Progenitor cell of endocrine pancreas (in vitro differentiated cells): ENCODE measurements around the gene ALG8. TPM values are rescaled to one million over a fixed set of nuclear protein-coding genes. Genes with fewer than 3 reads are reported as not detected.
"Not testable (repeated sequence)": the region's sequence is repeated elsewhere in the genome, so short reads cannot be mapped to it uniquely, and the experiment has no call there.

ENCODE experiments used
- DNase-seq: peaks from one replicate; pipeline ENCODE4 v3.0.0; 2021; ENCODE audit warnings: low spot score; ENCODE audit not compliant: unreplicated experiment
- H3K27ac Mint-ChIP-seq: 2 replicates; pipeline ENCODE4 v1.8.0; 2021; ENCODE audit warnings: mild to moderate bottlenecking, moderate library complexity, mixed read lengths
- H3K27me3 Mint-ChIP-seq: 2 replicates; pipeline ENCODE4 v1.8.0; 2021; ENCODE audit warnings: mixed read lengths
- H3K36me3 Mint-ChIP-seq: 2 replicates; pipeline ENCODE4 v1.8.0; 2022; ENCODE audit warnings: mixed read lengths; ENCODE audit not compliant: insufficient read depth
- H3K4me1 Mint-ChIP-seq: 2 replicates; pipeline ENCODE4 v1.8.0; 2021; ENCODE audit warnings: low read depth, mixed read lengths
- H3K4me3 Mint-ChIP-seq: 2 replicates; pipeline ENCODE4 v1.8.0; 2021; ENCODE audit warnings: low read depth, mild to moderate bottlenecking, moderate library complexity, mixed read lengths
- H3K9me3 Mint-ChIP-seq: 2 replicates; pipeline ENCODE4 v1.8.0; 2021; ENCODE audit warnings: low read depth, mixed read lengths
- CTCF ChIP-seq: fragments of 200-600 bp; sonication (generic); IDR thresholded peaks from one replicate; pipeline ENCODE4 v1.5.0; 2021; ENCODE audit warnings: antibody characterized with exemption, mild to moderate bottlenecking; ENCODE audit not compliant: unreplicated experiment
- total RNA-seq: library from RNA; stranded (reverse); gene quantifications from 2 replicates; pipeline ENCODE4 v1.2.1, GENCODE V29; 2021

Gene ALG8
- total RNA-seq, 1 donor from 2014 or later = 60.4 TPM

DNA sequence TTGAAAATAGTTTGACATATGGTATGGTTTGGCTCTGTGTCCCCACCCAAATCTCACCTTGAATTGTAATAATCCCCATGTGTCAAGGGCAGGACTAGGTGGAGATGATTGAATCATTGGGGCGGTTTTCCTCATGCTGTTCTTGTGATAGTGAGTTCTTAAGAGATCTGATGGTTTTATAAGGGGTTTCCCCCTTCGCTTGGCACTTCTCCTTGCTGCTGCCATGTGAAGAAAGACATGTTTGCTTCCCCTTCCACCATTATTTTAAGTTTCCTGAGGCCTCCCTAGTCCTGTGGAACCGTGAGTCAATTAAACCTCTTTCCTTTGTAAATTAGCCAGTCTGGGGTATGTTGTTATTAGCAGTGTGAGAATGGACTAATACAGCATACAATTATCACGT is 41.3 kb upstream of the ALG8 start:
- Mint-ChIP-seq H3K4me3 (no peak overlapping the region), H3K27ac (no peak overlapping the region), H3K27me3 (no peaks in the 10 kb centered on the region), H3K9me3 (no peaks in the 10 kb centered on the region), H3K4me1 (peaks cover 10% of the 10 kb centered on the region), H3K36me3 (peaks cover 4% of the 10 kb centered on the region)
- no peak for DNase-seq
- TF ChIP-seq CTCF = no peak

DNA sequence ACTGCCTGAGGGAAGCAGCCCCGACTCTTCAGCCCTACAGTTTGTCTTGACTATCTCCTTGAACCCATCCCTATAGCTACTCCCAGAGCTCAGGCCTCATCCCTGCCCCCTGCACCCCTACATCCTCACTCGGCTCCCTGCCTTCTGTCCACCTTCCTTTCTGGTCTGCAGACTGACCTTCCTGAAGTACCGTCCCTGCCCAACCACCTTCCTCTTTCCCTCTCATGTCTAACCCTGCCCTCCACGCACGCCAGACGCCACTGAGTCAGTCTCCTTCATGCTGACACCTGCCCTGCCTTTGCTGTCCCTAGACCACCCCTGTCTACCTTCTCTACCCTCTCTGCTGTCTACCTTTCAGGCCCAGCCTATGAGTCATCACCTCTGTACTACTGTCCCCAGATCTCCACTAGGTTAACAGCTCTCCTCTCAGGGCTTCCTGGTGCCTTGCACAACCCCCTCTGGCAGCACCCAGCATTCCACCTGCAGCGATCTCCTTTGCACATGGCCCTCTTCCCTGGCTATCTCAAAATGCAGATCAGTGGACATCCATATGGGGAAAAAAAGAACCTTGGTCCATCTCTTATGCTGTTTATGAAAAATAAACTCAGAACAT is 40.1 kb upstream of the ALG8 start:
- no peak overlapping the region for H3K4me3 Mint-ChIP-seq
- no peak overlapping the region for H3K27ac Mint-ChIP-seq
- H3K9me3 Mint-ChIP-seq = no peaks in the 10 kb centered on the region
- no peaks in the 10 kb centered on the region for H3K27me3 Mint-ChIP-seq
- H3K4me1 Mint-ChIP-seq = peaks cover 10% of the 10 kb centered on the region
- DNase-seq = no peak
- peaks cover 4% of the 10 kb centered on the region for H3K36me3 Mint-ChIP-seq
- no peak for TF ChIP-seq CTCF

DNA sequence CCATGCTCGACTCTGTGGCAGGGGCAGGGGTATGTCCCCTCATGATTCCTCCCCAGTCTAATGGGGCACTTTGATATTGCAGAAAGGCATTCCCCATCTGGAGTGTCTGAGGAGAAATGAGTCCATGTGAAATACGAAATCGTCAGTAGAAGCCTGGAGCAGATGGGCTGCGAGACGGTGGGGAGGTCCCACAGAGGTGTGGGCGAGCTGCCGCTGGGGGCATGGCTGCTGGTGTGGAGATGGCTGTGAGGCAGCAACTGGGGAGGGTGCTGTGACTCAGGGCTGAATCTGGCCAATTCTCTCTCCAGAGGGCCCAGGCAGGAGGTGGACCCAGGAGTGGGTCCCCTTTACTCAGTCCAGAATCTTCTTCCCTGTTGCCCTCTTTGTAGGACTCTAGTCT is 37.8 kb upstream of the ALG8 start:
- H3K27ac Mint-ChIP-seq = no peak overlapping the region
- peaks cover 10% of the 10 kb centered on the region for H3K4me1 Mint-ChIP-seq
- H3K36me3 Mint-ChIP-seq = peaks cover 14% of the 10 kb centered on the region
- no peaks in the 10 kb centered on the region for H3K27me3 Mint-ChIP-seq
- DNase-seq = no peak
- no peaks in the 10 kb centered on the region for H3K9me3 Mint-ChIP-seq
- no peak for TF ChIP-seq CTCF
- no peak overlapping the region for H3K4me3 Mint-ChIP-seq

GRCh38 chr11:78176605-78177141 is 37.2 kb upstream of the ALG8 start:
- Mint-ChIP-seq H3K4me3 (no peak overlapping the region), H3K27me3 (no peaks in the 10 kb centered on the region), H3K27ac (no peak overlapping the region), H3K9me3 (no peaks in the 10 kb centered on the region), H3K4me1 (peaks cover 10% of the 10 kb centered on the region), H3K36me3 (peaks cover 14% of the 10 kb centered on the region)
- no peak for DNase-seq
- TF ChIP-seq CTCF = no peak

DNA sequence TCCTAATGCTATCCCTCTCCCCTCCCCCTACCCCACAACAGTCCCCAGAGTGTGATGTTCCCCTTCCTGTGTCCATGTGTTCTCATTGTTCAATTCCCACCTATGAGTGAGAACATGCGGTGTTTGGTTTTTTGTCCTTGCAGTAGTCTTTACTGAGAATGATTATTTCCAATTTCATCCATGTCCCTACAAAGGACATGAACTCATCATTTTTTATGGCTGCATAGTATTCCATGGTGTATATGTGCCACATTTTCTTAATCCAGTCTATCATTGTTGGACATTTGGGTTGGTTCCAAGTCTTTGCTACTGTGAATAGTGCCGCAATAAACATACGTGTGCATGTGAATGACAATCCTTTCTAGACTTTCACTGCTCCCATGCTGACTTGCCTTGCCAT is 36.4 kb upstream of the ALG8 start:
- H3K4me1 Mint-ChIP-seq, DNase-seq, H3K9me3 Mint-ChIP-seq, H3K27ac Mint-ChIP-seq, H3K27me3 Mint-ChIP-seq, H3K4me3 Mint-ChIP-seq: not testable (repeated sequence)
- peaks cover 14% of the 10 kb centered on the region for H3K36me3 Mint-ChIP-seq

GRCh38 chr11:78171951-78172350 is 32.5 kb upstream of the ALG8 start:
- Mint-ChIP-seq H3K4me3 (no peak overlapping the region), H3K27me3 (no peaks in the 10 kb centered on the region), H3K4me1 (peaks cover 10% of the 10 kb centered on the region), H3K36me3 (peaks cover 14% of the 10 kb centered on the region), H3K27ac (no peak overlapping the region), H3K9me3 (no peaks in the 10 kb centered on the region)
- no peak for DNase-seq
- TF ChIP-seq CTCF = no peak
